SK-N-MC (cell line): Measurements from ENCODE around the gene FCRL1.

Experiments used
- EZH2 ChIP-seq: fragments of 200-600 bp; sonication (generic); IDR thresholded peaks from one replicate; pipeline ENCODE4 v1.6.1; 2017; ENCODE audit warnings: antibody characterized with exemption
- FOXP2 ChIP-seq: optimal IDR thresholded peaks from 2 replicates; pipeline ENCODE3; 2011; ENCODE audit warnings: mild to moderate bottlenecking, moderate library complexity; ENCODE audit not compliant: insufficient read depth; ENCODE audit errors: extremely low read length, control extremely low read depth
- POLR2AphosphoS5 ChIP-seq: IDR thresholded peaks from 2 replicates; pipeline ENCODE4 v1.6.1; 2012; ENCODE audit warnings: mild to moderate bottlenecking, low read depth, low read length, borderline replicate concordance

DNA sequence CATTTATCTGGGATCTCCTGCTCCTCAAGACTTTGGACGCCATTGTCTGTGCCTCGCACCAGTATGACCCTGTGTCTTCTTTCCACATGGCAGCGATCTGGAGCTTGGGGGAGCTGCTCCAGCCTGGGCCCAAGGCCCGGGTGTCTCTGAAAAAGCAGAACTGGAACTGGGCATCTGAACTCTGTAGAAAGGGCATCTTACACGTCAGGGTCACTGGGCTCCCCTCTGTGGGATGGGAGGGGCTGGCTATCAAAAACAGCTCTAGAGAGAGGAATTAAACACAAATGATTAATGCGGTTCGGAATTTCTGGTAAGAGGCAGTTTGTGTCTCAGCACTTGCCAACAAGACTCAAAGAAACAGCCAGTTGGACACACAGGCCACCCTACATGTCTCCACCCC is 16.1 kb downstream of the FCRL1 start:
- TF ChIP-seq FOXP2 (no peak), EZH2 (no peak), POLR2AphosphoS5 (no peak)
